K562 (cell line): Measurements from ENCODE around the gene UCKL1.

Experiments used
- BACH1 ChIP-seq: fragments of 200-800 bp; sonication (Bioruptor generic); IDR thresholded peaks from 2 replicates; pipeline ENCODE4 v1.6.1; 2016; ENCODE audit warnings: missing genetic modification characterization, missing compliant biosample characterization
- CHD2 ChIP-seq: IDR thresholded peaks from 2 replicates; pipeline ENCODE4 v1.6.1; 2011; ENCODE audit warnings: low read depth, low read length
- CTCF ChIP-seq, 3 experiments: IDR thresholded peaks in 2 of 3; conservative IDR thresholded peaks in 1 of 3; 2 replicates each; pipeline ENCODE4 v1.5.1; 2011 to 2012; ENCODE audit warnings: low read length in 3 of 3, mild to moderate bottlenecking in 3 of 3, control low read depth in 2 of 3, improper control_type of control experiment in 1 of 3, inconsistent platforms in 1 of 3, low read depth in 1 of 3, mixed read lengths in 1 of 3, moderate library complexity in 1 of 3; ENCODE audit not compliant: insufficient read depth in 2 of 3
- CXXC5 ChIP-seq: fragments of 250-450 bp; sonication (Bioruptor Pico); IDR thresholded peaks from 2 replicates; pipeline ENCODE4 v1.8.0; 2022; ENCODE audit warnings: inconsistent platforms, mild to moderate bottlenecking, moderate library complexity
- EHMT2 ChIP-seq: fragments of 450-650 bp; IDR thresholded peaks from 2 replicates; pipeline ENCODE4 v1.6.1; 2018; ENCODE audit warnings: antibody characterized with exemption
- ELF4 ChIP-seq: fragments of 450-650 bp; formaldehyde crosslinking; IDR thresholded peaks from 2 replicates; pipeline ENCODE4 v1.4.0; 2022; ENCODE audit warnings: missing genetic modification characterization
- FOXA1 ChIP-seq: fragments of 450-650 bp; IDR thresholded peaks from 2 replicates; pipeline ENCODE4 v1.6.1; 2016; ENCODE audit warnings: mild to moderate bottlenecking, borderline replicate concordance
- GMEB1 ChIP-seq: fragments of 250-450 bp; sonication (Bioruptor Pico); IDR thresholded peaks from 2 replicates; pipeline ENCODE4 v1.4.0; 2020; ENCODE audit warnings: mild to moderate bottlenecking
- NFATC3 ChIP-seq: fragments of 450-650 bp; IDR thresholded peaks from 2 replicates; pipeline ENCODE4 v1.6.1; 2017; ENCODE audit warnings: mild to moderate bottlenecking
- RBM17 ChIP-seq: fragments of 200-400 bp; formaldehyde crosslinking; IDR thresholded peaks from 2 replicates; pipeline ENCODE4 v1.6.1; 2017; ENCODE audit warnings: low read depth, mild to moderate bottlenecking, low read length, borderline replicate concordance
- SMC3 ChIP-seq: conservative IDR thresholded peaks from 2 replicates; pipeline ENCODE4 v1.6.1; 2011; ENCODE audit warnings: low read depth, low read length, improper control_type of control experiment; ENCODE audit not compliant: insufficient read depth

- no peak for TF ChIP-seq GMEB1 (CRISPR knock-in tag)
- TF ChIP-seq SMC3 = no peak
- TF ChIP-seq CHD2 = no peak
- no peak for TF ChIP-seq EHMT2
- TF ChIP-seq RBM17 = no peak
- no peak for TF ChIP-seq BACH1 (tag)
- TF ChIP-seq NFATC3 = no peak
- TF ChIP-seq FOXA1 = no peak
- no peak for TF ChIP-seq ELF4
- TF ChIP-seq CTCF (IDR thresholded peaks at IDR 0.05 in 2 of 3, conservative IDR thresholded peaks at IDR 0.05 in 1 of 3; ENCODE audit: insufficient read depth in 2 of 3, low read depth in 1 of 3, low read length in 3 of 3) = no peak
- no peak for TF ChIP-seq CXXC5 (CRISPR knock-in tag)
Observed at GRCh38 chr20:63931735-63932134, 24.5 kb downstream of the UCKL1 start.
